HCT116 (cell line): Measurements from ENCODE around the gene WDR27. TPM values are rescaled to one million over a fixed set of nuclear protein-coding genes. Genes with fewer than 3 reads are reported as not detected.

ENCODE experiments used
- ATAC-seq: fragments of 200-7000 bp; cut with Tn5 transposase; 2 replicates; pipeline ENCODE4 v1.9.1; 2020; ENCODE audit warnings: mild to moderate bottlenecking, moderate library complexity
- BruUV-seq: library from RNA; stranded (reverse); fragments of 400-500 nt; replicated peaks from 2 replicates; lab custom pipeline; 2021; lab: Mats Ljungman, UMichigan
- CTCF ChIA-PET: fragments of 300-600 bp; sonication (Branson Sonifier 250); formaldehyde crosslinking; loops from one replicate; lab custom pipeline; 2021; ENCODE audit warnings: antibody characterized with exemption; lab: Charles Lee
- POLR2A ChIA-PET: fragments of 300-600, 350-600 bp; sonication (Branson Sonifier 250); formaldehyde crosslinking; loops from one replicate; lab custom pipeline; 2021; ENCODE audit warnings: antibody characterized with exemption; lab: Charles Lee
- RAD21 ChIA-PET, 2 experiments: fragments of 300-600 bp; sonication (Branson Sonifier 250); formaldehyde crosslinking; loops; one replicate each; lab custom pipeline; 2023; ENCODE audit warnings: low total read pairs in 2 of 2; ENCODE audit not compliant: uncharacterized antibody in 2 of 2, unreplicated experiment in 2 of 2, low non-redundant PET in 1 of 2; lab: Charles Lee
- DNase-seq: peaks from one replicate; pipeline ENCODE4 v3.0.0-alpha.2; 2010; ENCODE audit warnings: low read depth, low spot score
- H2AFZ ChIP-seq: fragments of 200-600 bp; shearing (Covaris generic), sonication (generic); 2 replicates; pipeline ENCODE4 v1.6.1; 2017; ENCODE audit warnings: low read depth, mixed run types, mixed read lengths, antibody characterized with exemption, low read length; ENCODE audit not compliant: poor library complexity, severe bottlenecking
- H3K27ac ChIP-seq: 2 replicates; pipeline ENCODE4 v1.5.1; 2012; ENCODE audit warnings: low read depth, low read length
- H3K27me3 ChIP-seq: fragments of 200-600 bp; sonication (generic); 2 replicates; pipeline ENCODE4 v1.6.1; 2016; ENCODE audit warnings: mixed run types, low read length, mixed read lengths; ENCODE audit not compliant: insufficient read depth
- H3K36me3 ChIP-seq, 2 experiments: fragments of 200-500 bp in 1 of 2; fragments of 200-600 bp in 1 of 2; sonication (Bioruptor generic) in 1 of 2; sonication (generic) in 1 of 2; 2 replicates each; pipeline versions ENCODE4 v1.5.1 to v1.6.1; 2014 to 2016; ENCODE audit warnings: low read length in 2 of 2, inconsistent platforms in 1 of 2, mixed read lengths in 1 of 2, mixed run types in 1 of 2; ENCODE audit not compliant: insufficient read depth in 2 of 2, control insufficient read depth in 1 of 2
- H3K4me1 ChIP-seq, 2 experiments: fragments of 200-600 bp in 1 of 2; sonication (generic) in 1 of 2; 2 replicates each; pipeline versions ENCODE4 v1.5.1 to v1.6.1; 2012 to 2017; ENCODE audit warnings: low read length in 2 of 2, inconsistent platforms in 1 of 2, mild to moderate bottlenecking in 1 of 2, mixed read lengths in 1 of 2, mixed run types in 1 of 2, moderate library complexity in 1 of 2; ENCODE audit not compliant: insufficient read depth in 2 of 2, control insufficient read depth in 1 of 2
- H3K4me2 ChIP-seq: fragments of 200-600 bp; sonication (generic); 2 replicates; pipeline ENCODE4 v1.6.1; 2017; ENCODE audit warnings: mixed run types, low read length, mixed read lengths
- H3K4me3 ChIP-seq, 2 experiments: fragments of 200-600 bp in 1 of 2; sonication (generic) in 1 of 2; replicated peaks in 1 of 2; 2 replicates each; pipeline ENCODE4 v1.5.1; 2011 to 2016; ENCODE audit warnings: low read length in 2 of 2, control low read depth in 1 of 2, low read depth in 1 of 2, mild to moderate bottlenecking in 1 of 2, mixed read lengths in 1 of 2, mixed run types in 1 of 2
- H3K79me2 ChIP-seq: fragments of 200-600 bp; sonication (generic); 2 replicates; pipeline ENCODE4 v1.6.1; 2017; ENCODE audit warnings: mild to moderate bottlenecking, mixed run types, low read length, moderate library complexity, mixed read lengths; ENCODE audit not compliant: insufficient read depth
- H3K9ac ChIP-seq: fragments of 200-600 bp; sonication (generic); 2 replicates; pipeline ENCODE4 v1.6.1; 2016; ENCODE audit warnings: low read length, mixed read lengths
- H3K9me2 ChIP-seq: fragments of 200-600 bp; sonication (generic), shearing (Covaris generic); 2 replicates; pipeline ENCODE4 v1.6.1; 2017; ENCODE audit warnings: mixed run types, mild to moderate bottlenecking, moderate library complexity; ENCODE audit not compliant: insufficient read depth
- H3K9me3 ChIP-seq, 2 experiments: fragments of 200-500 bp in 1 of 2; fragments of 200-600 bp in 1 of 2; sonication (Bioruptor generic) in 1 of 2; sonication (generic) in 1 of 2; 2 replicates each; pipeline ENCODE4 v1.6.1; 2014 to 2017; ENCODE audit warnings: low read length in 2 of 2, mixed read lengths in 2 of 2, inconsistent platforms in 1 of 2, low read depth in 1 of 2, mild to moderate bottlenecking in 1 of 2, mixed run types in 1 of 2, moderate library complexity in 1 of 2; ENCODE audit not compliant: control insufficient read depth in 1 of 2, insufficient read depth in 1 of 2
- H4K20me1 ChIP-seq: fragments of 200-600 bp; sonication (generic), shearing (Covaris generic); 2 replicates; pipeline ENCODE4 v1.6.1; 2017; ENCODE audit warnings: mixed run types, mild to moderate bottlenecking, moderate library complexity; ENCODE audit not compliant: insufficient read depth
- ATF3 ChIP-seq: IDR thresholded peaks from 2 replicates; pipeline ENCODE4 v1.6.1; 2012
- CBX3 ChIP-seq: IDR thresholded peaks from 2 replicates; pipeline ENCODE4 v1.6.1; 2012; ENCODE audit warnings: low read depth
- CEBPB ChIP-seq: IDR thresholded peaks from 2 replicates; pipeline ENCODE4 v1.6.1; 2012; ENCODE audit warnings: low read depth
- CTCF ChIP-seq, 3 experiments: fragments of 200-600 bp in 1 of 3; sonication (generic) in 1 of 3; IDR thresholded peaks in 2 of 3; conservative IDR thresholded peaks in 1 of 3; 2 replicates each; pipeline ENCODE4 v1.5.1; 2012 to 2017; ENCODE audit warnings: low read depth in 2 of 3, low read length in 2 of 3, antibody characterized with exemption in 1 of 3, borderline replicate concordance in 1 of 3, control low read depth in 1 of 3, mild to moderate bottlenecking in 1 of 3, mixed read lengths in 1 of 3, mixed run types in 1 of 3, moderate library complexity in 1 of 3; ENCODE audit not compliant: insufficient read depth in 1 of 3
- EZH2phosphoT487 ChIP-seq: fragments of 200-600 bp; IDR thresholded peaks from 2 replicates; pipeline ENCODE4 v1.6.1; 2018; ENCODE audit warnings: antibody characterized with exemption, borderline replicate concordance
- JUND ChIP-seq: IDR thresholded peaks from 2 replicates; pipeline ENCODE4 v1.6.1; 2012
- POLR2A ChIP-seq: IDR thresholded peaks from 2 replicates; pipeline ENCODE4 v1.7.0; 2011; ENCODE audit warnings: borderline replicate concordance; ENCODE audit not compliant: insufficient read depth, insufficient read length; ENCODE audit errors: extremely low read depth
- RAD21 ChIP-seq: IDR thresholded peaks from 2 replicates; pipeline ENCODE4 v1.6.1; 2012; ENCODE audit warnings: low read depth, mild to moderate bottlenecking
- REST ChIP-seq: IDR thresholded peaks from 2 replicates; pipeline ENCODE4 v1.6.1; 2012; ENCODE audit warnings: low read depth
- SIN3A ChIP-seq: IDR thresholded peaks from 2 replicates; pipeline ENCODE4 v1.6.1; 2012; ENCODE audit warnings: low read depth
- SRF ChIP-seq: IDR thresholded peaks from 2 replicates; pipeline ENCODE4 v1.6.1; 2012; ENCODE audit warnings: low read depth
- TCF7L2 ChIP-seq: IDR thresholded peaks from 2 replicates; pipeline ENCODE4 v1.7.0; 2011; ENCODE audit warnings: borderline replicate concordance, inconsistent platforms; ENCODE audit not compliant: insufficient read depth, insufficient read length; ENCODE audit errors: extremely low read depth
- ZBTB33 ChIP-seq: IDR thresholded peaks from 2 replicates; pipeline ENCODE4 v1.6.1; 2011; ENCODE audit warnings: mild to moderate bottlenecking, low read length, moderate library complexity; ENCODE audit not compliant: insufficient replicate concordance; ENCODE audit errors: extremely low read depth
- ZNF274 ChIP-seq: fragments of 200-500 bp; sonication (Bioruptor generic); IDR thresholded peaks from 2 replicates; pipeline ENCODE4 v1.6.1; 2014; ENCODE audit warnings: mild to moderate bottlenecking, low read depth, low read length, inconsistent platforms
- intact Hi-C: fragments of 100-400 bp; cut with micrococcal nuclease; formaldehyde crosslinking; loops from 2 replicates; pipeline ENCODE4 v1.10.0; 2022
- total RNA-seq: library from RNA; stranded (reverse); gene quantifications from one replicate; pipeline ENCODE4 v1.2.1, GENCODE V29; 2021; ENCODE audit not compliant: unreplicated experiment

WDR27 gene
- total RNA-seq, 1 experiment from 2014 or later = 60.6 TPM

- no TSS peak for BruUV-seq
- Histone ChIP-seq H4K20me1 (no peaks in the 10 kb centered on the region), H3K27me3 (no peaks in the 10 kb centered on the region), H3K4me3 (no peak overlapping the region), H3K9ac (no peak overlapping the region), H3K36me3 (peaks cover 0 to 21% of the 10 kb centered on the region in 2 experiments; a peak in 2 of 4 replicates), H3K9me2 (no peaks in the 10 kb centered on the region), H3K9me3 (peaks cover 0 to 10% of the 10 kb centered on the region in 2 experiments; a peak in 1 of 4 replicates), H3K79me2 (peaks cover 61% of the 10 kb centered on the region; the same call in 1 of the 2 replicates), H3K4me2 (no peak overlapping the region), H3K4me1 (peaks cover 0 to 8% of the 10 kb centered on the region in 2 experiments; a peak in 1 of 4 replicates), H2AFZ (no peak overlapping the region), H3K27ac (no peak overlapping the region)
- intact Hi-C loops = no loop called here
- POLR2A ChIA-PET = no interaction called here
- RAD21 ChIA-PET = no interaction called here
- DNase-seq (no peak), ATAC-seq (no peak)
- CTCF ChIA-PET = no interaction called here
- no peak for TF ChIP-seq CBX3
- no peak for TF ChIP-seq CTCF (IDR thresholded peaks at IDR 0.05 in 2 of 3, conservative IDR thresholded peaks at IDR 0.05 in 1 of 3; ENCODE audit: borderline replicate concordance in 1 of 3, insufficient read depth in 1 of 3, low read depth in 2 of 3, low read length in 2 of 3)
- no peak for TF ChIP-seq SRF
- no peak for TF ChIP-seq JUND
- TF ChIP-seq REST = no peak
- no peak for TF ChIP-seq EZH2phosphoT487
- TF ChIP-seq RAD21 = no peak
- TF ChIP-seq ZNF274 = no peak
- TF ChIP-seq CEBPB = no peak
- no peak for TF ChIP-seq SIN3A
- TF ChIP-seq TCF7L2 = no peak
- TF ChIP-seq POLR2A = no peak
- TF ChIP-seq ATF3 = no peak
- no peak for TF ChIP-seq ZBTB33
Measured at GRCh38 chr6:169691260-169691659, 10.6 kb downstream of the WDR27 start.
